Endometrium (tissue), 2 donors: ENCODE measurements around the gene ARHGAP15.

Source experiments
- FAIRE-seq: peaks from 2 replicates; lab custom pipeline; 2012; peaks lifted over from hg19 to GRCh38; lab: Jason Lieb, UNC
- donor health status: control.
- donor health status: control.

Gene ARHGAP15

GRCh38 chr2:143776526-143777297 is 647.5 kb downstream of the ARHGAP15 start:
- no peak for FAIRE-seq

- no peak for FAIRE-seq
These were observed 649.8 kb downstream of the ARHGAP15 start for GRCh38 chr2:143779021-143779420.

GRCh38 chr2:143786026-143786765 is 657.0 kb downstream of the ARHGAP15 start:
- peak; percentile 54 for FAIRE-seq

- no peak for FAIRE-seq
These were observed 658.5 kb downstream of the ARHGAP15 start for GRCh38 chr2:143787674-143788073.

GRCh38 chr2:143792602-143793001 is 663.4 kb downstream of the ARHGAP15 start:
- FAIRE-seq, result no peak

GRCh38 chr2:143793381-143793780 is 664.2 kb downstream of the ARHGAP15 start:
- no peak for FAIRE-seq

- no peak for FAIRE-seq
These were observed 666.8 kb downstream of the ARHGAP15 start for GRCh38 chr2:143796051-143796450.

- FAIRE-seq, result no peak
These were observed 672.3 kb downstream of the ARHGAP15 start for GRCh38 chr2:143801561-143801960.

- FAIRE-seq, result no peak
These were observed 673.0 kb downstream of the ARHGAP15 start for GRCh38 chr2:143802242-143802641.

- FAIRE-seq, result no peak
These were observed 673.8 kb downstream of the ARHGAP15 start for GRCh38 chr2:143802871-143803650.

- FAIRE-seq, result no peak
These were observed 674.7 kb downstream of the ARHGAP15 start for GRCh38 chr2:143803936-143804335.

- FAIRE-seq, result no peak
These were observed 676.4 kb downstream of the ARHGAP15 start for GRCh38 chr2:143805666-143806065.

- no peak for FAIRE-seq
These were observed 678.0 kb downstream of the ARHGAP15 start for GRCh38 chr2:143807192-143807591.

GRCh38 chr2:143807671-143808070 is 678.5 kb downstream of the ARHGAP15 start:
- no peak for FAIRE-seq

GRCh38 chr2:143808166-143808565 is 678.9 kb downstream of the ARHGAP15 start:
- FAIRE-seq, result no peak

- no peak for FAIRE-seq
These were observed 685.9 kb downstream of the ARHGAP15 start for GRCh38 chr2:143815082-143815481.

GRCh38 chr2:143816916-143817315 is 687.7 kb downstream of the ARHGAP15 start:
- FAIRE-seq, result no peak
